Activated T-cell treated with anti-CD3 and anti-CD28 coated beads for 1 hour (primary cell): ENCODE results near the gene SLCO3A1.
"Not testable (repeated sequence)": the region's sequence is repeated elsewhere in the genome, so short reads cannot be mapped to it uniquely, and the experiment has no call there.

Experiments
- DNase-seq: peaks from one replicate; pipeline ENCODE4 v3.0.0-alpha.2; 2020; ENCODE audit warnings: low read depth

SLCO3A1 gene

DNA sequence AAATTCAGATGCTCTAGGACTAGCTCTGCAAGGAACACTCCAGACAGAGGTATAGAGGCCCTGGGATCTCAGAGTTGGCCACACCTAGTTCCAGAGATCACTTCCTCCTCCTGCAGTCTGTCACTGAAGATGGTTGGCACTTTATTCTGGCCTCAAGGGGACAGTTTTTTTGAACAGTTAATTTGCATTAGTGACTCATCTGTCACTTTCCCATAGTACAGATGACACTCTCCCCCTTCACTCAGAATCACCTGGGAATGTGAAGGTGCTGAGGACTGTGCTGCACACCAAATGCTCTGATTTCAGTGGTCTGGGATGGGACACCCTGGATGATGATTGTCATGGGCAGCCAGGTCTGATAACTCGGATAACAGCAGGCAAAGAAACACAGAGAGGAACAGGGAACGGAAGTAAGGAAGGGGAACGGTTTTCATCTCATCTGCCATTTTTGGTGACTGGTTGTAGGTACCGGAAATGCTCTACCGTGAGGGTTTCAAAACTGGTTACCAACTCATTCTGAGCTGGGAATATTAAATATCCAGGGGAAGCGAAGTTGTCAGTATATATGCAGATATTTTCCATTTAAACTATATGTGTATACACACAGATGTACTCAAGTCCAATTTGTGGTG lies 307.6 kb downstream of the SLCO3A1 start:
- no peak for DNase-seq

- no peak for DNase-seq
Measured at GRCh38 chr15:92162657-92163056, 309.1 kb downstream of the SLCO3A1 start.

DNA sequence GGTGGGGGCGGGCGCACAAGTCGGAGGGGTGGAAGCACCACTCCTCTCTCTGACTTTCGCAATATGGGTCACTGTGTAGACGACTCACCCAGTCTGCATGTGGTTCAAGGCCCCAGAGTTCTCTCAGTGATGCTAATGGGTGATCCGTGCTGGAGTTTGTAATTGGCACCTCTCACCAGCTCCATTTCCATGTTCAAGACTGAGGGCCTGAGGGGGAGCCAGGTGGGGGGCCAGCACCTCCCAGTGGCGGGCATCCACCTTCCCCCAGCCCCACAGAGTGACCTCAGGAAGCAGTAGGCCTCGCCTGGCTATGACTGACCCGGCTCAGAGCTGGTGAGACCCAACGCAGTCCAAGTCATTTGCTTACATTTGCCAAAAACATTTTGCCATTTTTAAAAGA lies 310.1 kb downstream of the SLCO3A1 start:
- DNase-seq: no peak

GRCh38 chr15:92164327-92165000 lies 311.0 kb downstream of the SLCO3A1 start:
- DNase-seq: no peak

DNA sequence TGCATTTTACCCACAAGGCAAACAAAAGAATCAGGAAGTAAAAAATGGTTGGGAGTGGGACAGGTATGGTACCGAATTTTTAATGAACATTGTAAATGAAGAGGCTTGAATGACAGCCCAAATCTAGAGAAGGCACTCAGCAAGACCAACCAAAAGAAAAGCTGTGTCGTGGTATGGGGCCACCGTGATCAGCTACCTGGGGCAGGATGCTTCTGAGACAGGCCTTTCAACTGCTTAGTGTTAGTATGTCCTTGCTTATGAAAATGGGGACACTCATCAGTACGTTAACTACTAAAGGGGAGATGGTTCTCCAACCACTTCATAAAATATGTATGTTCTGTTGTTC lies 311.5 kb downstream of the SLCO3A1 start:
- no peak for DNase-seq

GRCh38 chr15:92166029-92166428 lies 312.5 kb downstream of the SLCO3A1 start:
- no peak for DNase-seq

GRCh38 chr15:92166751-92167405 lies 313.4 kb downstream of the SLCO3A1 start:
- no peak for DNase-seq

GRCh38 chr15:92167451-92167850 lies 313.9 kb downstream of the SLCO3A1 start:
- DNase-seq: no peak

- no peak for DNase-seq
Measured at GRCh38 chr15:92168066-92168683, 314.7 kb downstream of the SLCO3A1 start.

- no peak for DNase-seq
Measured at GRCh38 chr15:92170897-92171296, 317.4 kb downstream of the SLCO3A1 start.

DNA sequence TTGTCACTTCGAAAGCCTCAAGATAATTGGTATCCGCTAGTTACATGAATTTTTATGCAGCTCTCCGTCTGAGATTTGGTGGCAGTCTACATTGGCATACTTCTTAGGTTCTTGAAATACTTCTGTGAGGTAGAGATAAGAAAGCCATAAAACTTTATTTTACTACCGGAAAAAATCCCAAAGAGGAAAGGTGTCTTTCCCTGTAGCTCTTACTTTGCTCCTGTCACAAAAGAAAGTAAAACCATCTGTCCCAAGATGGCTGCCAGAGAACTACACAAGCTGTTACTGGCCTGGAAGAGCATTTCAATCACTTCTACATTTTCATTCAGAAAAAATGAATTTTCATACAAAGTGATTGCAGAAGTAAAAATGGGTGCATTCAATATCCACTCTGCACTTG lies 325.4 kb downstream of the SLCO3A1 start:
- no peak for DNase-seq

GRCh38 chr15:92184142-92184541 lies 330.6 kb downstream of the SLCO3A1 start:
- DNase-seq: no peak

- DNase-seq: no peak
Measured at GRCh38 chr15:92184679-92185230, 331.2 kb downstream of the SLCO3A1 start.

DNA sequence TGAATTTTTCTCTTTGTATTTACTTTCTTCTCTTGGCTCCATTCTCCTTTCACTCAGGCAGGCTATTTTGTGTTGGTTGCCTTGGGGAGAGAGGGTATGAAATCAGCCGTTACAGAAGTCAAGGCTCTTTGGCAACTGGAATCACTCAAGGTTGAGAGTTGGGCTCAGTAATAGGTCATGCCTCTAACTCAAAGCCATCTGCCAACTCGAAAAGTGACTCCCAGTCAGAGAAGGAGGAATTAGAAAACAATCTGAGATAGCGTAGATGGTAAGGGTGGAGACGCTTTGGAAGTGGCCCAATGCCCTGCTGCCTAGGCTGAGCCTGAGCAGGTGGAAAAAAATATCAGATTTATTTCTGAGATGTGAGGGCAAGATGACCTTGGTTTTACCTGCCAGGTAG lies 334.5 kb downstream of the SLCO3A1 start:
- DNase-seq: no peak

GRCh38 chr15:92189166-92189565 lies 335.7 kb downstream of the SLCO3A1 start:
- DNase-seq: no peak

- DNase-seq: no peak
Measured at GRCh38 chr15:92195241-92195640, 341.7 kb downstream of the SLCO3A1 start.

DNA sequence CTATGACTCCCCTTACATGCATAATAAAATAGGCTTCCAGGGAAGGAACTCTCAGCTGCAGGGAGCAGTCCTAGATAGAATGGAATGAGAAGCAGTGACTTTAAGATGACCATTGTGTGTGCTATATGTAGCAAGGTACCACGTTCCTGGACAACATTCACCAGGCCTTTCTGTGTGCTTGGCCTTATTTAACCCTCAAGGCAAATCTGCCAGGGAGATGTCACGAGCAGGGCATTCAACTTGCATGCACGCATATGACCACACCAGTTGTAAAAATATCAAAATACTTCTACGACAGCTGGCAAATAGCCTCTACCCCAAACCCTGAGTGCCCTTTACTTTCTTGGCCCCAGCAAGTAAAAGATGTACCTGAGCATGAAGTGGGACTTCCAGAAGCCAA lies 342.8 kb downstream of the SLCO3A1 start:
- no peak for DNase-seq

- no peak for DNase-seq
Measured at GRCh38 chr15:92197746-92198145, 344.2 kb downstream of the SLCO3A1 start.

GRCh38 chr15:92200891-92201290 lies 347.4 kb downstream of the SLCO3A1 start:
- no peak for DNase-seq

DNA sequence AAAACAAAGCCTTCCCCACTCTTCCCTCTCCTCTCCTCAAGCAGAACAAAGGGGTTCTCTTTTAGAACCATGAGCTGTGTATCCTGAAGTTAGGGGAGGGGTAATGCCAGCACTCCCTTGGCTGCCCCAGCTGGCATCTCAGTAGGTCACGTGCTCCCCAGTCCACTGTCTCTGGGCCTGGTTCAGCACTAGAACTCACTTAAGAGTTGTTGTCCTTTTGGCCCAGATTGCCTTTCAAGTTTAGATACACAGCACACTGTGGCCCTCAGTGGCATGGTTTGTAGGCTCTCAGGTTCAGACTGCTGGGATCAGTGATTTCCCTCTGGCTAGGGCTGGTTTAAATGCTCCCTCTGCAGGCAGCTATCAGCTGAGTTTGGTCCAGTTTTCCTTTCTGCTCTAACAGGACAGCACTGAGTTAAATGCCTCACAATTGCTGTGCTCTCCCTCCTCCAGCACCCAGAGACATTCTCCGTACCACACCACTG lies 351.8 kb downstream of the SLCO3A1 start:
- DNase-seq: no peak

GRCh38 chr15:92207601-92208000 lies 354.1 kb downstream of the SLCO3A1 start:
- not testable (repeated sequence) for DNase-seq
